GM21447 (cell line): Measurements from ENCODE around the gene MGAT4B.
"Not testable (repeated sequence)": the region's sequence is repeated elsewhere in the genome, so short reads cannot be mapped to it uniquely, and the experiment has no call there.

ENCODE experiments used
- ATAC-seq: cut with Tn5 transposase; IDR thresholded peaks from one replicate; pipeline ENCODE4 v1.9.1; 2021; ENCODE audit not compliant: unreplicated experiment

MGAT4B gene

DNA sequence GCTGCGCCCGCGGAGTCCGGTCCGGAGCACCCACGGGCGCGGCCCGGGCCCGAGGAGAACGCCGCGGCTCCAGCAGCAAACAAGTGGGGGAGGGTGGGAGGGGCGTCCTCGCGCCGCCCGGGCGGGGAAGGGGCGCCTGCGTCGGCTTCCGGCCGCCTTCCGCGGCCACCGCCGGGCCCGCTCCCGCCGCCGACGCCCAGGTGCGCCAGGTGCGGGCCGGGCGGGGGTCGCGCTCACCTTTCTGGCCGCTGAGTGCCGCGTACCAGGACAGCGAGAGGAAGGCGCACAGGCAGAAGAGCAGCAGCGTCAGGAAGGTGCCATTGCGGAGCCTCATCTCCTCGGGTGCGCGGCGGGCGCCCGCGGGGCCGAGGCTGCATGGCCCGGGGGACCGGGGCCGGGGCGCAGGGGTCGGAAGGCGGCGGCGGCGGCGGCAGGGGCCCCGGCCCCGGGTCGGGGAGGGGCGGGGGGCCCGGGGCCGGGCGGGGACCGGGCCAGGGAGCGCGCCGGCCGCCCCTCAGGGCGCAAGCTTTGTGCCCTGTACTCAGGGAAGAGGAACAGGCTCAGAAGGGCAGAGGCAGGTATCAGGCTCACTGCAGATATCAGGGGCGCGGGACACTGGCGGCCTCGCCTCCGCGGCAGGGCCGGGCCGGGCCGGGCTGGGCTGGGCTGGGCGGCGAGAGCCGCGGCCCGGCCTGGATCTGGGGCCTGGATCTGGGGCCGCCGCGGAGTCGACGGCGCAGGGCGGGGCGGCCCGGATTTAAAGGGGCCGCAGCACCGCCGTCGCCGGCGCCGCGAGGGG is at the start of gene MGAT4B:
TSS of gene MGAT4B (minus strand) at position 617 of the 799 bp plus-strand sequence. CDS start at position 334, 283 bp downstream.
- ATAC-seq: peak; percentile 56

DNA sequence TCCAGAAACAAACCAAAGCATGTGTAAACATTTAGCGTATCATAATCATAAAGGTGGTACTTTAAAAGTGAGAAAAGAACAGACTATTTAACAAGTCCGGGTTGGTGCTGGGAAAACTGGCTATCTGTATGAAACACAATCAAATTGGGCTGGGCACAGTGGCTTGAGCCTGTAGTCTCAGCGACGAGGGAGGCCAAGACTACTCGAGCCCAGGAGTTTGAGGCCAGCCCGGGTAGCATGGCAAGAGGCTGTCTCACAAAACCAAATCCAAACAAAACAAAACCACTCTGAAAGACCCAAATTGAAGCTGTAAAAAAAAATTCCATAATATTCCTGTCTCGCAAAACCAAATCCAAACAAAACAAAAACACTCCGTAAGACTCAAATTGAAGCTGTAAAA is 47.7 kb upstream of the MGAT4B start:
- no peak for ATAC-seq

DNA sequence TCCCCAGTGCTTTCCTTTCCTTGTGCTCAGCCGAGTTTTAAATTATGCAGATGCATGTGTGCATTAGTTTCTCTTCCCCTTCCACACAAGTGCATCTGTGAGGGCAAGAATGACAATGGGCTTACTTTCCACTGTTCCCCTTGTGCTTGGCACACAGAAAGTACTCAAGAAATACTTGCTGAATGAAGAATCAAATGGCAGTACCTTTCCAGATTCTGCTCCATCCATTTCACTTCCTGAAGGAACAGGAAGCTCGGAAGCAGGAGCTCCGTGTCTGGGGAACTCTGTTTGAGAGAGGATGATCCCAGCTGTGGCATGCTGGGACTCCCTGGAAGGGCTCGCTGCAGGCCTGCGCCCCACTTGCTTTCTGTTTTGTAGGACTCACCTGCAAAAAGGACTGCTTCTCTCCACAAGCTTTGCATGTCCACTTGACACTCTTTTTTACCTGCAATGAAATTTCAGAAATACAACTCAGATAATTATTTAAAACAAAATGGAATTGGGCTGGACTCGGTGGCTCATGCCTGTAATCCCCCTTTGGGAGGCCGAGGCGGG is 46.4 kb upstream of the MGAT4B start:
- ATAC-seq: peak; percentile 89

DNA sequence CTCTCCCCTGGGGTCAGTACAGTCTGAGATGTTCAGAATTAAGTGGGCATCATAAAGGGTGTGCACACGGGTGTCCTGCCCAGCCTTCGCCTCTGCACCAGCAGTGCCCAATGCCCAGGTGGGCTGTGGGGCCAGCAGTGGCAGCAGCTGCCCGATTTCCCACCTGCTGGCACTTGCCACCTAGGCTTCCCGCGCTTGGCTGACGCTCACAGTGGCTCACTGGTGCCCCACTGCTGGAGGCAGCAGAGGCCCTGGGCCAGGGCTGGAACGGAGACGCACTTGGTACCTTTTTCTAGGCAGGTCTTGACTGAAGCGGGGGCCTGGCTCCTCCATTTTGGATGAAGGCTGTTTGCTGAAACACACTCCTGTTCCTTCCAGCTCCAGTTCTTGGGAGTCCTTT is 35.0 kb upstream of the MGAT4B start:
- no peak for ATAC-seq

DNA sequence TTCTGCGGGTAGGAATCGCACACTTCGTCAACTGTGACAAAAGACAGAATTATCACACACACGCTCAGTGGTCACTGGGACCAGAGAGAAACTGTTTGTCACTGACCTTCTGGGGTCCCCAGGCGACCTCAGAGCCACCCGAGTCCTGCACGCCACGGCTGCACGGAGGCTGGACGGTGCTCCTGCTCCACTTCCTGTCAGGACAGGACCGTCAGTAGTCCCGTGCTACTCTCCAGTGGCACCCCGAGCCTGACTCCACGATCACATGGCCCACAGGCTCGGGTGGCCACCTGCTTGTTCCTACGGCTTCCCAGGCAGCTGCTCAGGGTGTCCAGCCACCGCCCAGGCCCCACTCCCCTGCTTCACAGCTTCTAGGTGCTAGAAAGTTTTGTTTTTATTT is 34.1 kb upstream of the MGAT4B start:
- ATAC-seq: no peak

DNA sequence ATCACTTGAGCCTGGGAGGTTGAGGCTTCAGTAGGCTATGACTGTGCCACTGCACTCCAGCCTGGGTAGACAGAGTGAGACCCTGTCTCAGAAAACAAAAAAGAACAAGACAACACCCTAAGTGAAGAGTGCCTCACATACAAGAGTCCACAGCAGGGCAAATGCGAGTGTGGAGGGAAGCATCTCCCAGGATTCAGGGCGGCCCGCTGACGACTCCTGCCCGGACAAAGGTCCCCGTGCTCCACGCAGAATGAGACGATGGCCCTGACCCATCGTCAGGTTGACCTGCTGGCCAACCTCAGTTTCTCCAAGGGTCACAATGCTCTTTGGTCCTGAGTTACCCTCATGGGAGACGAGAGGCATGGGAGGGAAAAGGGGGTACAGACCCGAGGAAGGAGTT is 33.7 kb upstream of the MGAT4B start:
- ATAC-seq: no peak

DNA sequence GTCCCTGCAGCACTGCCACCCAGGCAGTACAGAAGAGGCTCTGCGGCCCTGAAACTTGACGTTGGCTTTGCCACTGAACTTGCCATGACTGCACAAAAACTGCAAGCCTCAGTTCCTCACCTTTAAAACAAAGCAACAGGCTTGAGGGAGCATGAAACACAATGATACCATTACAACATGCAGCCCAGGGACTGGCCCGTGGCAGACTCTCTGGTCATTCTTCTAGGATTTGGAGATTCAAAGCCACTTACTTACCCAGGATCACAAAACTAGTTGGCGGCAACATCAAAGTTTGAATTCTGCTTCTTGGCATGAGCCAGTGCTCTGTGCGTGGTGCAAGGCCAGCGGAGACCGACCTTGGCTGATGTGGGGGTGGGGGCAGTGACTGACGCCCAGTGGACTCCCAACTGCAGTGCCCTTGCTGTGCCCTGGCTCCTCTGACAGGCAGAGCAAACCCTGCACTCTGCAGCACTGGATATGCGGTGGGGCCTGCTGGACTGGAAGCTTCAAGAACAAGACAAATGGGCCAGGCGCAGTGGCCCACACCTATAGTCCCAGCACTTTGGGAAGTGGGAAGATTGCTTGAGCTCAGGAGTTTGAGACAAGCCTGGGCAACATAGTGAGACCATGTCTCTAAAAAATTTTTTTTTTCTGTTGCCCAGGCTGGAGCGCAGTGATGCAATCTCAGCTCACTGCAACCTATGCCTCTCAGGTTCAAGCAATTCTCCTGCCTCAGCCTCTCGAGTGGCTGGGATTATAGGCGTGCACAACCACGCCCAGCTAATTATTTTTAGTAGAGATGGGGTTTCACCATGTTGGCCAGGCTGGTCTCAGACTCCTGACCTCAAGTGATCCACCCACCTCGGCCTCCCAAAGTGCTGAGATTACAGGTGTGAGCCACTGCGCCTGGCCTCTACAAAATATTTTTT is 32.9 kb upstream of the MGAT4B start:
- no peak for ATAC-seq

DNA sequence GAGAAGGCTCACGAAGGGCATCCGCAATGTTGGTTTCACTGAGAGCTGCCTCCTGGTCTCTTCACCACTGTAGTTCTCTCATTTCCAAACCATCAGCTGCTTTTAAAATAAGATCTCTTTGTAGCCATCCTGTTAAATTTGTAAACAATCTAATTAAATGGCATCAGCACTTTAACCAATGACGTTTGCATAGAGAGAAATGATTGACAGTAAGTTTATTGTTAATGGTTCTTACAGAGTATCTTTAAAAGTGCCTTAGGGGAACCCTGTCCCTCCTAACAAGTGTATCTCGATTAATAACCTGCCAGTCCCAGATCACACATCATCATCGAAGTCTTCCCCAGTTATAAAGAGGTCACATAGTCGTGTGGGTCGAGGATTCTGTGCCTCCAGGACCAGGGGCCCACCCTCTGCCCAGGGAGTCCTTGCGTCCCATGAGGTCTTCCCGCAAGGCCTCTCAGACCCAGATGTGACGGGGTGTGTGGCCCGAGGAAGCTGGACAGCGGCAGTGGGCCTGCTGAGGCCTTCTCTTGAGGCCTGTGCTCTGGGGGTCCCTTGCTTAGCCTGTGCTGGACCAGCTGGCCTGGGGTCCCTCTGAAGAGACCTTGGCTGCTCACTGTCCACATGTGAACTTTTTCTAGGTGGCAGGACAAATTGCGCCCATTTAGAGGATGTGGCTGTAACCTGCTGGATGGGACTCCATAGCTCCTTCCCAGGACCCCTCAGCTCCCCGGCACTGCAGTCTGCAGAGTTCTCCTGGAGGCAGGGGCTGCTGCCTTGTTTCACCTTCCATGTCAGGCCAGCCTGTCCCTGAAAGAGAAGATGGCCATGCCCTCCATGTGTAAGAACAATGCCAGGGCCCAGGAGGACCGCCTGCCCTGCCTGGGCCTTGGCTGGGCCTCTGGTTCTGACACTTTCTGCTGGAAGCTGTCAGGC is 30.7 kb upstream of the MGAT4B start:
- no peak for ATAC-seq

DNA sequence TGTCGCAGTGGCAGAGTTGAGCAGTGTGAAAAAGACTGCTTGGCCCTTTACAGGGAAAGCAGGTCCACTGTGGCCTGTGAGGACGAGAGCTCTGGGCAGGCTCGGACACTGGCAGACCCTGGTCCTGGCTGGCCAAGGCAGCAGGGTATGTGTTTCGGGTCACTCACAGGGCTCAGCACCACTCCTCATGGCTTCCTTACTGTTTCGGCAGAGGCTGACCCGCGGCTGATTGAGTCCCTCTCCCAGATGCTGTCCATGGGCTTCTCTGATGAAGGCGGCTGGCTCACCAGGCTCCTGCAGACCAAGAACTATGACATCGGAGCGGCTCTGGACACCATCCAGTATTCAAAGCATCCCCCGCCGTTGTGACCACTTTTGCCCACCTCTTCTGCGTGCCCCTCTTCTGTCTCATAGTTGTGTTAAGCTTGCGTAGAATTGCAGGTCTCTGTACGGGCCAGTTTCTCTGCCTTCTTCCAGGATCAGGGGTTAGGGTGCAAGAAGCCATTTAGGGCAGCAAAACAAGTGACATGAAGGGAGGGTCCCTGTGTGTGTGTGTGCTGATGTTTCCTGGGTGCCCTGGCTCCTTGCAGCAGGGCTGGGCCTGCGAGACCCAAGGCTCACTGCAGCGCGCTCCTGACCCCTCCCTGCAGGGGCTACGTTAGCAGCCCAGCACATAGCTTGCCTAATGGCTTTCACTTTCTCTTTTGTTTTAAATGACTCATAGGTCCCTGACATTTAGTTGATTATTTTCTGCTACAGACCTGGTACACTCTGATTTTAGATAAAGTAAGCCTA is 29.8 kb upstream of the MGAT4B start:
- ATAC-seq: peak; percentile 67

DNA sequence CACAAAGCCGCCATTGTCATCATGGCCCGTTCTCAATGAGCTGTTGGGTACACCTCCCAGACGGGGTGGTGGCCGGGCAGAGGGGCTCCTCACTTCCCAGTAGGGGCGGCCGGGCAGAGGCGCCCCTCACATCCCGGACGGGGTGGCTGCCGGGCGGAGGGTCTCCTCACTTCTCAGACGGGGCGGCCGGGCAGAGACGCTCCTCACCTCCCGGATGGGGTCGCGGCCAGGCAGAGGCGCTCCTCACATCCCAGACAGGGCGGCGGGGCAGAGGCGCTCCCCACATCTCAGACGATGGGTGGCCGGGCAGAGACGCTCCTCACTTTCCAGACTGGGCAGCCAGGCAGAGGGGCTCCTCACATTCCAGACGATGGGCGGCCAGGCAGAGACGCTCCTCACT is 28.2 kb upstream of the MGAT4B start:
- not testable (repeated sequence) for ATAC-seq

DNA sequence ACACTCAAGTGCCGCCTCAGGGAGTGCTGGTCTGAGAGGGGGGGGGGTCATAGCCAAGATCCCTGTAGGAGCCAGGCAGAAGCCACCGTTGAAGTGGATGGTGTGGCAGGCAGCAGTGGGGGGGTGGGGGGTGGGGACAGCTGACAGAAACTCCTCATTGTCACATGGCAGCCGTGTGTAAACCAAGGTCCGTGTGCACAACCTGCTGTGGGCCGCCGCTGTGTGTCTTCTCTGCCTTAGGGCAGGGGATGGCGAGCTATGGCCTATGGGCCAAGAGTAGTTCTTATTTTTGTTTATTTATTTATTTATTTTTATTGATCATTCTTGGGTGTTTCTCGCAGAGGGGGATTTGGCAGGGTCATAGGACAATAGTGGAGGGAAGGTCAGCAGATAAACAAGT is 27.5 kb upstream of the MGAT4B start:
- no peak for ATAC-seq

DNA sequence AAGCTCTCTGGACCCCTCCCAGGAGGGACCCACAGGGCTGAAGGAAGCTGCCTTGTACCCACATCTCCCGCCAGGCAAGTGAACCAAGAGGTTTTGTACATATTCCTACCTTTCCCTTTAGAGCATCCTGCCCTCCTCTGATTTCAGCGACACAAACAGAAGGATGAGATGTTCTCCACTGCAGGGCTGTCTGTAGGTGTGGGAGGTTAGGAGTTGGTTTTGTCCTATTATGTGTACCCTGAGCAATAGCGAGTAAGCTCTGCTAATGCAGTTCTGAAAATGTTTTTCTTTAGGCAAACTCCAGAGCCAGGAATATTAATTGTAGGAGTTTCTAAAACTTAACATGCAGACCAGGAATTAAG is 27.0 kb upstream of the MGAT4B start:
- ATAC-seq: no peak

DNA sequence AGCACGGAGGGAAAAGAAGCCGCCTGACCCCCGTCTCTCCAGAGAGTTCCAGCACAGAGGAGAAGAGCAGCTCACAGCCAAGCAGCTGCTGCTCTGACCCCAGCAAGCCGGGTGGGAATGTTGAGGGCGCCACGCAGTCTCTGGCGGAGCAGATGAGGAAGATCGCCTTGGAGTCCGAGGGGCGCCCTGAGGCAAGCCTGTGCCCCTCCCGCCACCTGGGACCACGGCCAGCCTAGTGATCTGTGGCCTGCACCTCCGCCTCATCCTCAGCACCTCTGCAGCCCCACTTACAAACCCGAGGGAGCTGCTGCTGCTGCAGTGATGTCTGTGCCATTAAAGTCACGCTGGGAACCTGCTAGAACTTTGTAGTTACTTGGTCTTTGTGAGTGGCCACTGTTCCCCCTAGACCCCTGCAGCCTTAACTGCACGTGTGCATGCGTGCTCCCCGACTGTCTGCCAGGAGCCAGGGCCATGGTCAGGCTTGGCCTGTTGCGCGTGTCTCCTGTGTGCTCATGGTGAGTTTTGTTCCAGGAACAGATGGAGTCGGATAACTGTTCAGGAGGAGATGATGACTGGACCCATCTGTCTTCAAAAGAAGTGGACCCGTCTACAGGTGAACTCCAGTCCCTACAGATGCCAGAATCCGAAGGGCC is 26.5 kb upstream of the MGAT4B start:
- no peak for ATAC-seq

DNA sequence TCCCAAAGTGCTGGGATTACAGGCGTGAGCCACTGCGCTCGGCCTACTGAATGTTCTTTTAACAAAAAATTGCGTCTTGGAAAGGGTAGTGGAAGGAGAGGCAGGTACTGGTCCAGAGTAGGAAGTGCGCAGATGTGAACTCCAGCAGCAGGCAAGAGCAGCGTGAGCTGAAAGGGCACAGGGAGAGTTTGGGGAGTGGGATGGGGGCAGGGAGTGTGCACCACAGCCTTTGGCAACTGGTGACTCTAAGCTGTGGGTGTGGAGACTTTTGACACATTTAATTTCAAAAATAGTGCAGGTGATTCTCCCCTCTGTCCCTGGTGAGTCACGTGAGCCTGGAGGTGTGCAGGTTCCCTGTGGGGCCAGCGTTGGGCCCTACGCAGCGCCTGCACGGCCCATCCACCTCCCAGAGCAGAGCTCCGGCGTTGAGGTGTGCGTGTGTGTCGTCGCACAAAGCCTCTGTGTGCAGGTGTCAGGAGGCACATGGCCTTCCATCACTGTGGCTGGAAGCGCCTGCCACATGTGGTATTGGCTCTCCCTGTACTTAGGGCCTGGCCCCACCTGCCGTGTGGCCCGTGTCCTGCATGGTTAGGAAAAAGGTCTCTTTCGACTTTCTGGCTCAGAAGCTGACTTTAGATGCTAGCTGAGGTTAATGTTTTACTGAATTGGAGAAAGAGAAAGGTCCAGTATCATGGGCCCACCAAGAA is 25.5 kb upstream of the MGAT4B start:
- ATAC-seq: no peak

DNA sequence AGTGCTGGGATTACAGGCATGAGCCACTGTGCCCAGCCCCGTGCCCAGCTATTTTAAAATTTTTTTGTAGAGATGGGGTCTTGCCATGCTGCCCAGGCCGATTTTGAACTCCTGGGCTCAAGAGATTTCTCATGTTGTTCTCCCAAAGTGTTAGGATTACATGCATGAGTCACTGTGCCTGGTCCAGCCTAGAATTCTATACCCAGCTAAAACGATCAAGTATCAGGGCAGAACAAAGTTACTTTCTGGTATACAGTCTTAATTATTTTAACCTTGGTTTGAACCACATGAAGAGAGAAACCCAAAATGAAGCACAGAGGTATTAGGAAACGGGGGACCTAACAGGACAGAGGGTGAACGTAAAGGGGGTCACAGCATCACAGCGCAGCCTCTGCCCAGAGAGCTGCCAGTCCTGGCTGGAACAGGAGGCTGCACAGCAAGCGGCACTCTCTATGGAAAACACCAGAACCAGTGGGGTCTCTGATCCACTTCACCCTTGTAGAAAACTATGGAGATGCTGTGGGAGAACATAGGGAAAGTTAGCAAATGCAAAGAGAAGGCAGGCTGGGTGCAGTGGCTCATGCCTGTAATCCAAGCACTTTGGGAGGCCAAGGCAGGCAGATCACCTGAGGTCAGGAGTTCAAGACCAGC is 24.3 kb upstream of the MGAT4B start:
- no peak for ATAC-seq

DNA sequence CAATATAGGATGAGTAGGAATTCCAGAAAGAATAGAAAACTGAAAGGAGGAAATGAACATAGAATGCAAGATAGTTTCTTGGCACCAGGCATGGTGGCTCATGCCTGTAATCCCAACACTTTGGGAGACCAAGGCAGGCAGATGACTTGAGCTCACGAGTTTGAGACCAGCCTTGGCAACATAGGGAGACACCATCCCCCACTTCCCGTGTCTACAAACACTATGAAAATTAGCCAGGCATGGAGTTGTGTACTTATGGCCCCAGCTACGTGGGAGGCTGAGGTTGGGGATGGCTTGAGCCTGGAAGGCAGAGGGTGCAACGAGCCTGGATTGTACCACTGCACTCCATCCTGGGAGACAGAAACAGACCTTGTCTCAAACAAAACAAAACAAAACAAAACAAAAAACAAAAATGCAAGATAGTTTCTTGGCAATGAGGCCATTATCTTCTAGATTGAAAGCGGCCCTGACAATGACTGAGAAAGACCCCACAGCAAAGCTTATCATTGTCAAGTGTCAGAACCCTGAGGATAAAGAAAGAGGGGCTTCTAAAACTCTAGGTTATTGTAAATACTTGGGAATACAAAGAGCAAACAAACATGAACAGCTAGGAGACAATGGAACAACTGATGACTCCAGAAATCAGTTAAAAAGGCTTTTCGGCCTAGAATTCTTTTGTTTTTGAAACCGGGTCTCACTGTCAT is 23.2 kb upstream of the MGAT4B start:
- ATAC-seq: no peak

DNA sequence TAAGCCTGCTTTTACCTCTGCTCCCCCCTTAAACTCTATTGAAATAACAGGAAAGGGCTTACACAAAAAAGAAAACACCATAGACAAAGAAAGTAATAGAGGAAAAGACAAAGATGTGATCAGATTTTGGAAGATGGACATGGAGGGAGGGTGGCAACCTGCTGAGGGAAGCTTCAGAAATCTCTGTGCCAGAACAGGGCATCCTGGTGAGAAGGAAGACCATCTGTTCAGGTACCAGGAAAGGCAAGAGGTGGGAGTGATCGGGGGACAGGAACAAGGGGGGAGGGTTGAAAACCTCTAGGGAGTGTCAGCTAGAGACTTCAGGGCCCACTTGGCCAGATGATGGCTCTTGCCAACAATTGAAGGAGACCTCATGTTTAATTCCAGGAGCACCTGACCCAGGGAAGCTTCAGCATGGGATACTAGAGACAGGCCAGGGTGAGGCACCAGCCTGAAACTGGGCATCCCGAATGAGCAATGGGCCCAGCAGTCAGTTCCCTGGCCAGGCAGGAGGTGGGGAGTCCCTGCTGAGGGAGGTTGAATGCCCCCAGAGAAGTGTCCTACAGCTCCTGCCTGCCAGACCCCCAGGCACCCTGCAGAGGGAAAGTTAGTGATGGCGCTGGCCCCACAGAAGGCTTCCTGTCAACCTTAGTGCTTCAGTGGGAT is 22.2 kb upstream of the MGAT4B start:
- no peak for ATAC-seq
